Measurements from ENCODE around the gene FER. TPM values are rescaled to one million over a fixed set of nuclear protein-coding genes. Genes with fewer than 3 reads are reported as not detected.
"Not testable (repeated sequence)": the region's sequence is repeated elsewhere in the genome, so short reads cannot be mapped to it uniquely, and the experiment has no call there.

The FER gene
- polyA plus RNA-seq, 1 donor from 2014 or later, result 8.5 TPM

GRCh38 chr5:108788142-108788541 is 40.4 kb downstream of the FER start:
- H3K4me2 ChIP-seq (ENCODE audit: low read length), result no peak overlapping the region
- no peaks in the 10 kb centered on the region for H3K36me3 ChIP-seq (ENCODE audit: insufficient read depth, low read length)
- H3F3A ChIP-seq (ENCODE audit: insufficient read depth, low read length, poor library complexity, severe bottlenecking), result no peaks in the 10 kb centered on the region
- TF ChIP-seq EZH2 (IDR thresholded peaks at IDR 0.05; ENCODE audit: borderline replicate concordance, insufficient read depth, low read length, poor library complexity, severe bottlenecking) (no peak), TAF1 (IDR thresholded peaks at IDR 0.05; ENCODE audit: low read depth) (no peak), EP300 (conservative IDR thresholded peaks at IDR 0.05; ENCODE audit: poor library complexity, severe bottlenecking) (no peak)
- TF ChIP-seq, protein P1, sequence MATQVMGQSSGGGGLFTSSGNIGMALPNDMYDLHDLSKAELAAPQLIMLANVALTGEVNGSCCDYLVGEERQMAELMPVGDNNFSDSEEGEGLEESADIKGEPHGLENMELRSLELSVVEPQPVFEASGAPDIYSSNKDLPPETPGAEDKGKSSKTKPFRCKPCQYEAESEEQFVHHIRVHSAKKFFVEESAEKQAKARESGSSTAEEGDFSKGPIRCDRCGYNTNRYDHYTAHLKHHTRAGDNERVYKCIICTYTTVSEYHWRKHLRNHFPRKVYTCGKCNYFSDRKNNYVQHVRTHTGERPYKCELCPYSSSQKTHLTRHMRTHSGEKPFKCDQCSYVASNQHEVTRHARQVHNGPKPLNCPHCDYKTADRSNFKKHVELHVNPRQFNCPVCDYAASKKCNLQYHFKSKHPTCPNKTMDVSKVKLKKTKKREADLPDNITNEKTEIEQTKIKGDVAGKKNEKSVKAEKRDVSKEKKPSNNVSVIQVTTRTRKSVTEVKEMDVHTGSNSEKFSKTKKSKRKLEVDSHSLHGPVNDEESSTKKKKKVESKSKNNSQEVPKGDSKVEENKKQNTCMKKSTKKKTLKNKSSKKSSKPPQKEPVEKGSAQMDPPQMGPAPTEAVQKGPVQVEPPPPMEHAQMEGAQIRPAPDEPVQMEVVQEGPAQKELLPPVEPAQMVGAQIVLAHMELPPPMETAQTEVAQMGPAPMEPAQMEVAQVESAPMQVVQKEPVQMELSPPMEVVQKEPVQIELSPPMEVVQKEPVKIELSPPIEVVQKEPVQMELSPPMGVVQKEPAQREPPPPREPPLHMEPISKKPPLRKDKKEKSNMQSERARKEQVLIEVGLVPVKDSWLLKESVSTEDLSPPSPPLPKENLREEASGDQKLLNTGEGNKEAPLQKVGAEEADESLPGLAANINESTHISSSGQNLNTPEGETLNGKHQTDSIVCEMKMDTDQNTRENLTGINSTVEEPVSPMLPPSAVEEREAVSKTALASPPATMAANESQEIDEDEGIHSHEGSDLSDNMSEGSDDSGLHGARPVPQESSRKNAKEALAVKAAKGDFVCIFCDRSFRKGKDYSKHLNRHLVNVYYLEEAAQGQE (IDR thresholded peaks at IDR 0.05; ENCODE audit: borderline replicate concordance), result no peak
- no peak overlapping the region for H3K27ac ChIP-seq (ENCODE audit: low read length)
- H3K79me2 ChIP-seq (replicated peaks; ENCODE audit: insufficient read depth, low read length), result no peaks in the 10 kb centered on the region
- no peaks in the 10 kb centered on the region for H4K20me1 ChIP-seq (ENCODE audit: insufficient read depth)
- no peaks in the 10 kb centered on the region for H3K27me3 ChIP-seq (ENCODE audit: insufficient read depth, low read depth, low read length)
- H3K9me3 ChIP-seq (ENCODE audit: low read length), result no peaks in the 10 kb centered on the region
- no peak overlapping the region for H2AFZ ChIP-seq (ENCODE audit: low read depth, low read length)
- H3K9ac ChIP-seq (ENCODE audit: low read length), result no peak overlapping the region
- no peak overlapping the region for H3K4me3 ChIP-seq (ENCODE audit: low read length)
- no peaks in the 10 kb centered on the region for H3K9me2 ChIP-seq (ENCODE audit: insufficient read depth, low read length)

- Histone ChIP-seq H3K27ac (ENCODE audit: low read length) (no peak overlapping the region), H3K36me3 (ENCODE audit: insufficient read depth, low read length) (no peaks in the 10 kb centered on the region), H2AFZ (ENCODE audit: low read depth, low read length) (no peak overlapping the region), H3K79me2 (replicated peaks; ENCODE audit: insufficient read depth, low read length) (no peaks in the 10 kb centered on the region), H3K9me3 (ENCODE audit: low read length) (no peaks in the 10 kb centered on the region), H4K20me1 (ENCODE audit: insufficient read depth) (no peaks in the 10 kb centered on the region), H3K9ac (ENCODE audit: low read length) (no peak overlapping the region), H3K4me3 (ENCODE audit: low read length) (no peak overlapping the region), H3K27me3 (ENCODE audit: insufficient read depth, low read depth, low read length) (no peaks in the 10 kb centered on the region), H3F3A (ENCODE audit: insufficient read depth, low read length, poor library complexity, severe bottlenecking) (no peaks in the 10 kb centered on the region), H3K9me2 (ENCODE audit: insufficient read depth, low read length) (no peaks in the 10 kb centered on the region), H3K4me2 (ENCODE audit: low read length) (no peak overlapping the region)
- no peak for TF ChIP-seq RAD21 (conservative IDR thresholded peaks at IDR 0.05)
- no peak for TF ChIP-seq CTCF (IDR thresholded peaks at IDR 0.05; ENCODE audit: poor library complexity, severe bottlenecking)
- no peak for TF ChIP-seq TAF1 (IDR thresholded peaks at IDR 0.05; ENCODE audit: low read depth)
- no peak for TF ChIP-seq POLR2AphosphoS5 (IDR thresholded peaks at IDR 0.05)
- TF ChIP-seq, protein P1 (IDR thresholded peaks at IDR 0.05; ENCODE audit: borderline replicate concordance), result no peak
- no peak for TF ChIP-seq EZH2 (IDR thresholded peaks at IDR 0.05; ENCODE audit: borderline replicate concordance, insufficient read depth, low read length, poor library complexity, severe bottlenecking)
- TF ChIP-seq SMC3 (conservative IDR thresholded peaks at IDR 0.05; ENCODE audit: poor library complexity), result no peak
- no peak for TF ChIP-seq MXI1 (conservative IDR thresholded peaks at IDR 0.05; ENCODE audit: poor library complexity, severe bottlenecking)
- TF ChIP-seq EP300 (conservative IDR thresholded peaks at IDR 0.05; ENCODE audit: poor library complexity, severe bottlenecking), result no peak
Measured at GRCh38 chr5:108793207-108793606, 45.5 kb downstream of the FER start.

- H3K79me2 ChIP-seq (replicated peaks; ENCODE audit: insufficient read depth, low read length); H3K9ac ChIP-seq (ENCODE audit: low read length); H3K4me3 ChIP-seq (ENCODE audit: low read length); H3K9me2 ChIP-seq (ENCODE audit: insufficient read depth, low read length); H3K4me2 ChIP-seq (ENCODE audit: low read length); H2AFZ ChIP-seq (ENCODE audit: low read depth, low read length); H3K36me3 ChIP-seq (ENCODE audit: insufficient read depth, low read length); H3K9me3 ChIP-seq (ENCODE audit: low read length); H3F3A ChIP-seq (ENCODE audit: insufficient read depth, low read length, poor library complexity, severe bottlenecking); H4K20me1 ChIP-seq (ENCODE audit: insufficient read depth); H3K27me3 ChIP-seq (ENCODE audit: insufficient read depth, low read depth, low read length); H3K27ac ChIP-seq (ENCODE audit: low read length): not testable (repeated sequence)
Measured at GRCh38 chr5:108794349-108794748, 46.7 kb downstream of the FER start.
